ENCODE measurements around the gene AKAP7. TPM values are rescaled to one million over a fixed set of nuclear protein-coding genes. Genes with fewer than 3 reads are reported as not detected.

Gene AKAP7
- total RNA-seq, 1 donor from 2014 or later: 4.1 TPM

DNA sequence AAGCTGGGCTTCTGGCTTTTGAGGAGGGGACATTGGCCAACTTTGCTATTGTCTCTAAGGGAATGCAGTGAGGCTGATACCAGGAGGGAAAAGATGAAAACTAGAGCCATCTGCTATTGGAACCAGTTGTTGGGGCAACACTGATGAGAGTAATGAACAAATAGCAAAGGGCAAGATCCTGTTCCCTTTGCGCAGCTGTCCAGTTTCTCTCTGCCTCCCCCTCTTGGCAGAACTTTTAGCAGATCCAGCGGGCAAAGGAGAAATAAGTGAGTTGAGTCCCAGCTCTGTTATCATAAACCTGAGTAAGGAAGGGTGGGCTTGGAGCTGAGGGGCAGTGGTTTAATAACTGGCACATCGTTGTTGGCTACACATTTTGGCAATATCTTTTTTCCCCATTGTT lies 126.8 kb downstream of the AKAP7 start:
- CTCF ChIA-PET: no interaction called here
- no peaks in the 10 kb centered on the region for H3K27me3 Mint-ChIP-seq
- DNase-seq: no peak
- H3K36me3 Mint-ChIP-seq (ENCODE audit: low read depth): peaks cover 4% of the 10 kb centered on the region
- POLR2A ChIA-PET: no interaction called here
- no peak overlapping the region for H3K4me3 Mint-ChIP-seq
- no peak overlapping the region for H3K27ac Mint-ChIP-seq
- ATAC-seq (ENCODE audit: low read depth): no peak
- TF ChIP-seq, protein P1, sequence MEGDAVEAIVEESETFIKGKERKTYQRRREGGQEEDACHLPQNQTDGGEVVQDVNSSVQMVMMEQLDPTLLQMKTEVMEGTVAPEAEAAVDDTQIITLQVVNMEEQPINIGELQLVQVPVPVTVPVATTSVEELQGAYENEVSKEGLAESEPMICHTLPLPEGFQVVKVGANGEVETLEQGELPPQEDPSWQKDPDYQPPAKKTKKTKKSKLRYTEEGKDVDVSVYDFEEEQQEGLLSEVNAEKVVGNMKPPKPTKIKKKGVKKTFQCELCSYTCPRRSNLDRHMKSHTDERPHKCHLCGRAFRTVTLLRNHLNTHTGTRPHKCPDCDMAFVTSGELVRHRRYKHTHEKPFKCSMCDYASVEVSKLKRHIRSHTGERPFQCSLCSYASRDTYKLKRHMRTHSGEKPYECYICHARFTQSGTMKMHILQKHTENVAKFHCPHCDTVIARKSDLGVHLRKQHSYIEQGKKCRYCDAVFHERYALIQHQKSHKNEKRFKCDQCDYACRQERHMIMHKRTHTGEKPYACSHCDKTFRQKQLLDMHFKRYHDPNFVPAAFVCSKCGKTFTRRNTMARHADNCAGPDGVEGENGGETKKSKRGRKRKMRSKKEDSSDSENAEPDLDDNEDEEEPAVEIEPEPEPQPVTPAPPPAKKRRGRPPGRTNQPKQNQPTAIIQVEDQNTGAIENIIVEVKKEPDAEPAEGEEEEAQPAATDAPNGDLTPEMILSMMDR (IDR thresholded peaks at IDR 0.05): no peak
- H3K4me1 Mint-ChIP-seq: no peaks in the 10 kb centered on the region
- intact Hi-C loops (cut with micrococcal nuclease): no loop called here
- H3K9me3 Mint-ChIP-seq: peaks cover 3% of the 10 kb centered on the region

DNA sequence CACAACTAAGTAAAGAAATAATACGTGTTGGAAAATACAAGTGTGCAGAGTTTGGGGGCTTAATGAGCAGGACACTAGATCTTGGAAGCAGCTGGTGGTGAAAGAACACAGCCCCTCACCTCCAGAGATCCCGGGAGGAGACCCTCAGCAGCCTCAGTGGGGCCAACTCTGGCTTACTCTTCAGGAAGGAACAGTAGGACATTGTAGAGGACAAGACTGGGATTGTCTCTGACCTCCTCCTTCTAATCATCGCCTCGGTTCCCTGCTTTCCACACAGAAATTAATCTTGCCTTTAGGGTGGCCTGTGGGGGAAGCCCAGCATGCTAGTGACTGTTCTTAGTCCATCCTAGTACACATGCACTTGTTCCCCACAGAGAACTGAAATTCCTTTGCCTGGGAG lies 130.7 kb downstream of the AKAP7 start:
- ChIA-PET CTCF (no interaction called here), POLR2A (no interaction called here)
- peaks cover 2% of the 10 kb centered on the region for H3K9me3 Mint-ChIP-seq
- H3K4me3 Mint-ChIP-seq: no peak overlapping the region
- peaks cover 19% of the 10 kb centered on the region for H3K36me3 Mint-ChIP-seq (ENCODE audit: low read depth)
- DNase-seq (no peak), ATAC-seq (ENCODE audit: low read depth) (no peak)
- H3K4me1 Mint-ChIP-seq: no peaks in the 10 kb centered on the region
- intact Hi-C loops (cut with micrococcal nuclease): no loop called here
- TF ChIP-seq, protein P1 (IDR thresholded peaks at IDR 0.05): no peak
- no peaks in the 10 kb centered on the region for H3K27me3 Mint-ChIP-seq
- no peak overlapping the region for H3K27ac Mint-ChIP-seq

DNA sequence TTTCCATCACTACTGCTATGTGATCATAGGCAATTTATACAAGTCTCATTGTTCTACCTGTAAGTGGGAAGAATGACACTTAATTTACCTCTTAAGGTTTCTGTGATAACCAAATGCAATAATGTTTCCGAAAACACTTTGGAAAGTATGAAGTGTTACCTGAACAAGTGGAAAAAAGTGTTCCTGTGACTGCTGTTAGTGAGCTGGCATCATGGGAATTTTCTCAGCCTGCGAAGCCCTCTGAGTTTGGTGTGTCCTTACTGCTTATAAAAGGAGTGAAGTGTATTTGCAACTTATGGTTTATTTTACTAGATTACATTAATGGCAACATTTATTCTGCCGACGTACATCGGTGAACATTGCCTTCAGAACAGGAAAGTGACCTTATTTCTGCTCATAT lies 133.0 kb downstream of the AKAP7 start:
- Mint-ChIP-seq H3K4me3 (no peak overlapping the region), H3K9me3 (peaks cover 2% of the 10 kb centered on the region), H3K27ac (no peak overlapping the region), H3K27me3 (no peaks in the 10 kb centered on the region), H3K36me3 (ENCODE audit: low read depth) (peaks cover 23% of the 10 kb centered on the region), H3K4me1 (no peaks in the 10 kb centered on the region)
- CTCF ChIA-PET: no interaction called here
- TF ChIP-seq, protein P1 (IDR thresholded peaks at IDR 0.05): no peak
- no peak for DNase-seq
- intact Hi-C loops (cut with micrococcal nuclease): no loop called here
- POLR2A ChIA-PET: no interaction called here
- no peak for ATAC-seq (ENCODE audit: low read depth)

DNA sequence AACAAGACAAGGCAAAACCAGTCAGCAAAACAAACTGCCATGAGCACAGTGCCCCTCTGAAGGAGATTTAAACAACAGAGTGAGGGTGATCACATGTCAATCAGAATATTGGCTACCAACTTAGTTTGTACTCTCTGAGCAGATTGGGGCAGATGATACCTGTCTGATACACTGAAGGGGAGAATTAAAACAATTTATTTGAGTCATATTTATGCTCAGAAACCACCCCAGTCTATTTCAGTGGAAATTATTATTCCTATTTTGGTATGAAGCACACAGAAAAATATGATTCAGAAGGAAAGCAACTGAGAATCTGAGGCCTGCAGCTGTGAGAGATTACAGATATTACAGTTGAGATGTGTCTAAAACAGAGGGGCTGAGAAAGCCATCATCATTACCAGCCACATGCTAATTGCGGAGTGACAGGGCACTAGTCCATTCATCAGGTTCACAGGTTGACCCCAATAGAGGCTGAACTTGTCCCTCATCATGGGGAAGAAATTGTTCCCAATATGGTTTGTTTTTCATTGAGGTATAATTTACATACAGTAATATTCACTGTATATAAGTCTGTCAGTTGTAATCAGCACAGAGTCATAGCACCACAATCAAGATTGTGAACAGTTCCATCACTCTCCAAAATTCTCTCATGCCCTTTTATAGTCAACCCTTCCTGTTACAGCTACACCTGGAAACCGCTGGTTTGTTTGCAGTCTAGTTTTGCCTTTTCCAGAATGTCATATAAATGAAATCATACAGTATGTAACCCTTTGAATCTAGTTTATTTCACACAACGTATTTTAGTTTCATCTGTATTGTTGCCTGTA lies 134.5 kb downstream of the AKAP7 start:
- ChIA-PET POLR2A (no interaction called here), CTCF (no interaction called here)
- H3K36me3 Mint-ChIP-seq (ENCODE audit: low read depth): peaks cover 26% of the 10 kb centered on the region
- DNase-seq: no peak
- intact Hi-C loops (cut with micrococcal nuclease): no loop called here
- no peak overlapping the region for H3K4me3 Mint-ChIP-seq
- H3K9me3 Mint-ChIP-seq: peaks cover 2% of the 10 kb centered on the region
- ATAC-seq (ENCODE audit: low read depth): no peak
- TF ChIP-seq, protein P1 (IDR thresholded peaks at IDR 0.05): no peak
- no peaks in the 10 kb centered on the region for H3K4me1 Mint-ChIP-seq
- no peak overlapping the region for H3K27ac Mint-ChIP-seq
- H3K27me3 Mint-ChIP-seq: no peaks in the 10 kb centered on the region

DNA sequence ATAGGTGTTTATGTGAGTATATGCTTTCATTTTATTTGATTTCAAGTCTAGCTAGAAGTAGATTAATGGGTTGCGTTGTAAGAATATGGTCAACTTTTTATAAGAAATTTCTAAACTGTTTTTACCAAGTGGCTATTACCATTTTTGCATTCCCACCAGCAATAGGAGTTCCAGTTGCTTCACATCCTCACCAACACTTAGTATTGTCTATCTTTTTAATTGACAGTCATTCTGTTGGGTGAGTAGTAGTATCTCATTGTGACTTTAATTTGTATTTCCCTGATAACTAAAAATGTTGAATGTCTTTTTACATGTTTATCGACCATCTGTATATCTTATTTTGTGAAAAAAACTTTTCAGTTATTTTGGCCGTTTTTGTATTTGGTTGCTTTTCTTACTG lies 135.3 kb downstream of the AKAP7 start:
- Mint-ChIP-seq H3K36me3 (ENCODE audit: low read depth) (peaks cover 26% of the 10 kb centered on the region), H3K9me3 (peaks cover 2% of the 10 kb centered on the region), H3K4me3 (no peak overlapping the region), H3K27ac (no peak overlapping the region), H3K4me1 (no peaks in the 10 kb centered on the region), H3K27me3 (no peaks in the 10 kb centered on the region)
- ATAC-seq (ENCODE audit: low read depth) (no peak), DNase-seq (no peak)
- ChIA-PET CTCF (no interaction called here), POLR2A (no interaction called here)
- intact Hi-C loops (cut with micrococcal nuclease): no loop called here
- TF ChIP-seq, protein P1 (IDR thresholded peaks at IDR 0.05): no peak

Measured in activated B cell treated with CpG ODN at 0.5 μM for 24 hours (primary cell).